A549 (cell line): ENCODE results near the gene TMEFF2. TPM values are rescaled to one million over a fixed set of nuclear protein-coding genes. Genes with fewer than 3 reads are reported as not detected.

Source experiments
- ATAC-seq, 2 experiments: fragments of 200-7000 bp in 1 of 2; fragments of >200 bp in 1 of 2; cut with Nextera tagmentation in 1 of 2; cut with Tn5 transposase in 1 of 2; 3 replicates each; pipeline versions ENCODE4 v1.8.0 to v1.9.1; 2018 to 2020; ENCODE audit warnings: mild to moderate bottlenecking in 1 of 2, moderate library complexity in 1 of 2
- CTCF ChIA-PET: fragments of 300-600 bp; sonication (Branson Sonifier 250); formaldehyde crosslinking; extraction: SDS; loops from one replicate; lab custom pipeline; 2021; ENCODE audit warnings: antibody characterized with exemption, inconsistent platforms; lab: Yijun Ruan, JAX
- POLR2A ChIA-PET: fragments of 350-600 bp; formaldehyde crosslinking; extraction: SDS; loops from one replicate; lab custom pipeline; 2021; ENCODE audit warnings: antibody characterized with exemption, inconsistent platforms; lab: Yijun Ruan, JAX
- DNase-seq, 2 experiments: peaks; one replicate each; pipeline versions ENCODE4 v3.0.0 to v3.0.0-alpha.2; 2011 to 2016; ENCODE audit warnings: low read depth in 1 of 2, low spot score in 1 of 2
- FAIRE-seq: peaks from 2 replicates; lab custom pipeline; 2011; peaks lifted over from hg19 to GRCh38; lab: Jason Lieb, UNC
- H3K27ac ChIP-seq, 2 experiments: fragments of >200 bp; sonication (Bioruptor Twin); formaldehyde crosslinking; 3 replicates each; pipeline ENCODE4 v1.5.1; 2016 to 2017
- H3K4me1 ChIP-seq: fragments of >200 bp; sonication (Bioruptor Twin); formaldehyde crosslinking; 3 replicates; pipeline ENCODE4 v1.6.1; 2016
- H3K4me2 ChIP-seq: fragments of >200 bp; sonication (Bioruptor Twin); formaldehyde crosslinking; 3 replicates; pipeline ENCODE4 v1.6.1; 2016
- H3K4me3 ChIP-seq: fragments of >200 bp; sonication (Bioruptor Twin); formaldehyde crosslinking; 3 replicates; pipeline ENCODE4 v1.5.1; 2016
- H3K9me3 ChIP-seq: fragments of >200 bp; sonication (Bioruptor Twin); formaldehyde crosslinking; 3 replicates; pipeline ENCODE4 v1.6.1; 2016
- ATOH8 ChIP-seq: fragments of 250-450 bp; sonication (Bioruptor Pico); IDR thresholded peaks from 2 replicates; pipeline ENCODE4 v1.5.0; 2020; ENCODE audit warnings: low read depth, mild to moderate bottlenecking, moderate library complexity
- CBX2 ChIP-seq: fragments of 200-600 bp; sonication (generic); IDR thresholded peaks from 2 replicates; pipeline ENCODE4 v1.6.1; 2016; ENCODE audit warnings: low read depth, mild to moderate bottlenecking, borderline replicate concordance
- CBX8 ChIP-seq: fragments of 200-600 bp; sonication (generic); IDR thresholded peaks from 2 replicates; pipeline ENCODE4 v1.6.1; 2016
- CHD2 ChIP-seq: fragments of 150-350 bp; IDR thresholded peaks from 2 replicates; pipeline ENCODE4 v1.6.1; 2014; ENCODE audit warnings: low read length; ENCODE audit not compliant: partially characterized antibody
- EP300 ChIP-seq, 2 experiments: fragments of >200 bp; sonication (Bioruptor Twin); formaldehyde crosslinking; IDR thresholded peaks; 2 replicates in 1 of 2; 3 replicates in 1 of 2; pipeline ENCODE4 v1.6.1; 2016 to 2017
- ESRRA ChIP-seq: fragments of 150-350 bp; IDR thresholded peaks from 2 replicates; pipeline ENCODE4 v1.6.1; 2014; ENCODE audit warnings: mild to moderate bottlenecking, low read length, borderline replicate concordance
- HES2 ChIP-seq: fragments of >200 bp; sonication (Bioruptor Twin); formaldehyde crosslinking; IDR thresholded peaks from 2 replicates; pipeline ENCODE4 v1.6.1; 2016
- HOXB5 ChIP-seq: fragments of 250-450 bp; sonication (Bioruptor Pico); IDR thresholded peaks from 2 replicates; pipeline ENCODE4 v1.5.0; 2020; ENCODE audit warnings: mild to moderate bottlenecking, moderate library complexity
- KDM1A ChIP-seq: fragments of 200-600 bp; sonication (generic); IDR thresholded peaks from 2 replicates; pipeline ENCODE4 v1.6.1; 2016; ENCODE audit warnings: low read depth, mild to moderate bottlenecking
- MAFK ChIP-seq: fragments of 450-650 bp; IDR thresholded peaks from 2 replicates; pipeline ENCODE4 v1.6.1; 2014; ENCODE audit not compliant: partially characterized antibody
- MAZ ChIP-seq: fragments of 150-350 bp; IDR thresholded peaks from 2 replicates; pipeline ENCODE4 v1.6.1; 2014; ENCODE audit warnings: antibody characterized with exemption, low read depth, low read length, borderline replicate concordance
- NFE2L2 ChIP-seq: fragments of 150-350 bp; conservative IDR thresholded peaks from 2 replicates; pipeline ENCODE4 v1.6.1; 2014; ENCODE audit warnings: low read length
- NPAS2 ChIP-seq: fragments of 250-450 bp; sonication (Bioruptor Pico); IDR thresholded peaks from 2 replicates; pipeline ENCODE4 v1.8.0; 2022; ENCODE audit warnings: mild to moderate bottlenecking, moderate library complexity, borderline replicate concordance
- PHF8 ChIP-seq: fragments of 200-600 bp; sonication (generic); IDR thresholded peaks from 2 replicates; pipeline ENCODE4 v1.6.1; 2016; ENCODE audit warnings: low read depth, mild to moderate bottlenecking, antibody characterized with exemption, moderate library complexity, borderline replicate concordance
- RCOR1 ChIP-seq: fragments of 150-350 bp; IDR thresholded peaks from 2 replicates; pipeline ENCODE4 v1.6.1; 2014; ENCODE audit warnings: antibody characterized with exemption, low read length, low read depth
- REST ChIP-seq: fragments of 200-600 bp; sonication (generic); IDR thresholded peaks from 2 replicates; pipeline ENCODE4 v1.6.1; 2016; ENCODE audit warnings: antibody characterized with exemption, mild to moderate bottlenecking, moderate library complexity
- RFX5 ChIP-seq: fragments of 450-650 bp; IDR thresholded peaks from 2 replicates; pipeline ENCODE4 v1.7.1; 2014; ENCODE audit warnings: antibody characterized with exemption, mild to moderate bottlenecking, moderate library complexity
- SMC3 ChIP-seq: fragments of >200 bp; sonication (Bioruptor Twin); formaldehyde crosslinking; IDR thresholded peaks from 3 replicates; pipeline ENCODE4 v1.6.1; 2018; ENCODE audit warnings: inconsistent platforms
- TFCP2L1 ChIP-seq: fragments of 250-450 bp; sonication (Bioruptor Pico); IDR thresholded peaks from 2 replicates; pipeline ENCODE4 v1.5.0; 2021; ENCODE audit warnings: mild to moderate bottlenecking
- ZFP36 ChIP-seq: fragments of 450-650 bp; IDR thresholded peaks from 2 replicates; pipeline ENCODE4 v1.6.1; 2014; ENCODE audit warnings: borderline replicate concordance; ENCODE audit not compliant: partially characterized antibody
- ZNF302 ChIP-seq: fragments of 250-450 bp; sonication (Bioruptor Pico); IDR thresholded peaks from 2 replicates; pipeline ENCODE4 v1.9.0; 2021; ENCODE audit warnings: inconsistent platforms, mild to moderate bottlenecking, moderate library complexity
- ZSCAN20 ChIP-seq: fragments of 250-450 bp; sonication (Bioruptor Pico); IDR thresholded peaks from 2 replicates; pipeline ENCODE4 v1.8.0; 2022; ENCODE audit warnings: mild to moderate bottlenecking, moderate library complexity
- WGBS: methylation state at CpG from one replicate; pipeline ENCODE4 v1.1.6; 2017; ENCODE audit errors: missing lambda C conversion rate; 5-methylcytosine and 5-hydroxymethylcytosine counted together
- polyA plus RNA-seq, 4 experiments: library from polyadenylated mRNA; depleted of rRNA in 3 of 4; stranded (reverse); fragments of >200 nt; fragmentation: RNase III in 1 of 4; extraction: RNeasy Plus Mini Kit Qiagen cat#74134 plus additional on column Dnase treatment in 1 of 4; gene quantifications; 2 replicates in 3 of 4; 3 replicates in 1 of 4; pipeline ENCODE4 v1.2.3, GENCODE V29; 2011 to 2017
- TF ChIP-seq, protein P1 (sequence below): IDR thresholded peaks from 2 replicates; pipeline ENCODE4 v1.6.1; 2012; ENCODE audit warnings: low read depth, borderline replicate concordance

The TMEFF2 gene
- polyA plus RNA-seq, 2 of the 4 experiments (the other 2 are of a cell fraction) = 0.30 to 0.46 TPM

DNA sequence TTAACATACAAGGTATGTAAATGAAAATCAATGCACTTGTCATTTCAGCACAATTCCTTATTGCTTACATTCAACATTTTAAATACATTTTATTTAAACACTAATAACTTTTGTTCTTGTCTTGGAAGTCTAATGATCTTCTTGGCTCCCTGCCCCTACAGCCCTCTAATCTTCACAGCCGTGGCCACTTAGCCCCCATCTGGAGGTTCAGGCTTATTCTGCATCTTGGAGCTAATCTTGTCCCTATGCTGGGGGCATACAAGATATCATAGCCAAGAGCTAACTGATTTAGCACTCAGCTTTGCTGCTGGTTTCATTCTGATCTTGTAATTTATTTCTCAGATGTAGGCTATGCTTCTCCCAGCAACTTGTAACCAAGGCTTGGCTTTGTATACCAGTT lies 140.8 kb downstream of the TMEFF2 start:
- 70% methylated on average over 1 of the region's 1 CpG for WGBS
- Histone ChIP-seq H3K4me1 (no peaks in the 10 kb centered on the region), H3K4me3 (no peak overlapping the region), H3K27ac (no peak overlapping the region), H3K9me3 (no peaks in the 10 kb centered on the region), H3K4me2 (no peak overlapping the region)
- FAIRE-seq (no peak), ATAC-seq (no peak), DNase-seq (no peak)
- TF ChIP-seq RFX5 = no peak
- POLR2A ChIA-PET = no interaction called here
- CTCF ChIA-PET = no interaction called here

DNA sequence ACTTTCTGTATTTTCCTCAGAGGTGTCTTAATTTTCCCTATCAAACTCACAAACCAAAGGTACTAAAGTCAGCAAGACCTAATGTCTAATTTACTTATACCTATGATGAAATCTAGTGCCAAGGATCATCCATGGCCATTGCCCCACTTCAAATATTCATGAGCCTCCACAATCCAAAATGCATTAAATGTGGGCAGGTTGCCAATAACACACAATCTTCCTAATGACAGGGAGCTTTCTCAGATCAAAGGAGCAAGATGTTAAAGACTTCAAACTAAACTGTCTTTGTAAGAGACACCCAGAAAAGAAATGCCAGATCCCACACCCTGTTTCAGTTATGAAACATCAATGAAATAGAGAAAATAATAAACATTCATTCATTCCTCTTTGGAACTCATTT lies 143.2 kb downstream of the TMEFF2 start:
- H3K4me3 ChIP-seq = no peak overlapping the region
- ATAC-seq (no peak), DNase-seq (no peak), FAIRE-seq (no peak)
- ChIA-PET POLR2A (no interaction called here), CTCF (no interaction called here)
- TF ChIP-seq EP300 (IDR thresholded peaks at IDR 0.05) (no peak), ZFP36 (no peak)
- TF ChIP-seq, protein P1, sequence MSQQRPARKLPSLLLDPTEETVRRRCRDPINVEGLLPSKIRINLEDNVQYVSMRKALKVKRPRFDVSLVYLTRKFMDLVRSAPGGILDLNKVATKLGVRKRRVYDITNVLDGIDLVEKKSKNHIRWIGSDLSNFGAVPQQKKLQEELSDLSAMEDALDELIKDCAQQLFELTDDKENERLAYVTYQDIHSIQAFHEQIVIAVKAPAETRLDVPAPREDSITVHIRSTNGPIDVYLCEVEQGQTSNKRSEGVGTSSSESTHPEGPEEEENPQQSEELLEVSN = no peak
- H3K4me2 ChIP-seq = no peak overlapping the region
- no peak overlapping the region for H3K27ac ChIP-seq
- no peaks in the 10 kb centered on the region for H3K9me3 ChIP-seq
- H3K4me1 ChIP-seq = no peaks in the 10 kb centered on the region

DNA sequence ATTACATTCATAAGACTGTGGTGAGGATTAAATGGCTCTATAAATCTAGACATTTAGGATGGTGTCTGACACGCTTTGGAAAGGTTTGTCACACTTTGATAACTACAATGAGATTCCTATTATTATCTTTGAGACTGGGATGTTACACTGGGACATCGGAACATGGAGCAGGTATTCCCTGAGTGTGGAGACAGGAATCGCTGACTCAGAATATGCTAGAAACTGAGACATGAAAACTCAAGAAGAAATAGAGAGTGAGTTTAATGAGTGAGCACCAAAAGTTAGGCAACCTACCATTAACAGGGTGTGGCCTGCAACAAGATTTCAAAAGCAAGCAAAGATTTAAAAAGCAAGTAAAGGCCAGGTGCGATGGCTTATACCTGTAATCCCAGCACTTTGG lies 145.4 kb downstream of the TMEFF2 start:
- FAIRE-seq = no peak
- H3K4me3 ChIP-seq = no peak overlapping the region
- POLR2A ChIA-PET = no interaction called here
- H3K4me2 ChIP-seq = no peak overlapping the region
- H3K4me1 ChIP-seq = no peaks in the 10 kb centered on the region
- no peak overlapping the region for H3K27ac ChIP-seq
- TF ChIP-seq MAFK (peak; percentile 51), ESRRA (no peak)
- TF ChIP-seq, all 56 proteins: peak for 1
- WGBS = 86% methylated on average over 4 of the region's 4 CpGs
- no peaks in the 10 kb centered on the region for H3K9me3 ChIP-seq
- no peak for ATAC-seq
- CTCF ChIA-PET = no interaction called here
- DNase-seq = no peak

- FAIRE-seq (no peak), DNase-seq (no peak), ATAC-seq (no peak)
- Histone ChIP-seq H3K4me1 (no peaks in the 10 kb centered on the region), H3K4me2 (no peak overlapping the region), H3K4me3 (no peak overlapping the region), H3K9me3 (no peaks in the 10 kb centered on the region), H3K27ac (no peak overlapping the region)
- ChIA-PET POLR2A (no interaction called here), CTCF (interaction anchor here (0.7 to 1.4 kb wide), 3 partner anchors 9 to 122 kb away, joined by 3 to 5 read pairs (median 4); no protein-coding TSS in a partner anchor)
- TF ChIP-seq KDM1A = no peak
- TF ChIP-seq ZSCAN20 = no peak
- TF ChIP-seq NPAS2 (CRISPR knock-in tag) = no peak
- no peak for TF ChIP-seq CHD2
- no peak for TF ChIP-seq CBX2
- no peak for TF ChIP-seq REST
- TF ChIP-seq ATOH8 = no peak
- no peak for TF ChIP-seq ZNF302
- TF ChIP-seq TFCP2L1 (CRISPR knock-in tag) = no peak
- TF ChIP-seq SMC3 = no peak
- no peak for TF ChIP-seq NFE2L2
- no peak for TF ChIP-seq PHF8
- TF ChIP-seq HOXB5 (CRISPR knock-in tag) = no peak
- no peak for TF ChIP-seq RCOR1
- no peak for TF ChIP-seq MAZ
- TF ChIP-seq HES2 = no peak
- no peak for TF ChIP-seq EP300 (IDR thresholded peaks at IDR 0.05)
- TF ChIP-seq CBX8 = no peak
- WGBS = 46% methylated on average over 2 of the region's 2 CpGs
Observed at GRCh38 chr2:192047315-192048107, 147.2 kb downstream of the TMEFF2 start.
